WERI-Rb-1 (cell line): Measurements from ENCODE around the gene PHF5A.
A peak's percentile ranks its signal among the peaks of the same experiment; 100 is the strongest.

Experiments
- DNase-seq: peaks from one replicate; pipeline ENCODE4 v3.0.0-alpha.2; 2020
- H3K27ac ChIP-seq: fragments of 250-450 bp; sonication (Bioruptor Pico); 2 replicates; pipeline ENCODE4 v1.5.1; 2020; ENCODE audit warnings: mild to moderate bottlenecking, moderate library complexity
- H3K27me3 ChIP-seq: fragments of 250-450 bp; sonication (Bioruptor Pico); 2 replicates; pipeline ENCODE4 v1.5.1; 2021; ENCODE audit warnings: mild to moderate bottlenecking, low read depth, moderate library complexity; ENCODE audit not compliant: insufficient read depth, severe bottlenecking
- H3K36me3 ChIP-seq: fragments of 250-450 bp; sonication (Bioruptor Pico); 2 replicates; pipeline ENCODE4 v1.5.1; 2020; ENCODE audit warnings: mild to moderate bottlenecking, moderate library complexity
- H3K4me3 ChIP-seq: 2 replicates; pipeline ENCODE4 v1.5.1; 2011; ENCODE audit warnings: low read depth, mild to moderate bottlenecking, control low read depth, low read length
- H3K9me3 ChIP-seq: fragments of 250-450 bp; sonication (Bioruptor Pico); 2 replicates; pipeline ENCODE4 v1.5.1; 2021; ENCODE audit warnings: mild to moderate bottlenecking, moderate library complexity; ENCODE audit not compliant: severe bottlenecking
- CTCF ChIP-seq: IDR thresholded peaks from 2 replicates; pipeline ENCODE4 v1.5.1; 2011; ENCODE audit warnings: low read depth, mild to moderate bottlenecking, control low read depth, inconsistent platforms, low read length

The PHF5A gene

GRCh38 chr22:41482319-41482935 lies 13.9 kb upstream of the PHF5A start:
- Histone ChIP-seq H3K27me3 (no peaks in the 10 kb centered on the region), H3K4me3 (no peak overlapping the region), H3K27ac (peak overlapping the region; percentile 22; the same call in 1 of the 2 replicates), H3K9me3 (no peaks in the 10 kb centered on the region), H3K36me3 (no peaks in the 10 kb centered on the region)
- no peak for DNase-seq
- no peak for TF ChIP-seq CTCF

- Histone ChIP-seq H3K9me3 (no peaks in the 10 kb centered on the region), H3K4me3 (no peak overlapping the region), H3K36me3 (no peaks in the 10 kb centered on the region), H3K27me3 (no peaks in the 10 kb centered on the region), H3K27ac (no peak overlapping the region)
- no peak for DNase-seq
- TF ChIP-seq CTCF, result no peak
These were observed 13.4 kb upstream of the PHF5A start for GRCh38 chr22:41481925-41482318.

DNA sequence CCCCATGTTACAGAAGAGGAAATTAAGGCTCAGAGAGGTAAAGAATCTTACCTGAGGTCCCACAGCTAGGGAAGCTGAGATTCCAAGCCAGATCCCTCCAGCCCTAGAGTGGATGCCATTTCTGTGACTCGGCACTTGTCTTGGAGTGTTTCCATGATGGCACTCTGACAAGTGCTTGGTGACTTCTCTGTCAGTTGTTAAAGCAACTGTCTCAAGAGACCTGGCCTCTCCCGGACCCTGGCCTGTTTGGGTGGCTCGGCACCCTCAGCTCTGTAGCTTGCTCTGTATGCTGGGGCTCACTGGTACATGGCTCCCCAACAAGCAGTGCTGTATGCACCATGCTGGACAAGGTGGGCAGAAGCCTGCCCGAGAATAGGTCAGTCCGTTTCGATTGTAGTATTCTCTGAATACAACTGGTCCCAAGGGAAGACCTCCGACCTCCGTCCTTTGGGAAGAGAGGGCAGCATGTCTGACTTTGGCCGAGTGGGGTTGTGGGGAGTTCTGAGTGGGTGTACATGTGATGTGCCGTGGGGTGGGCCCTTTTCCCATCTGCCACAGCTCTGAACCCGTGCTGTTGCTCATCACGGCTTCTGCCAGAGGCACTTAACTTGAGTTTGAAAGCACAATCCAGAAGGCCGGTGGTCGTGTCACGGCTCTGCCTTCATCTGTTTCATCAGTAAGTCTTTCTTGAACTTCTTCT lies 12.8 kb upstream of the PHF5A start:
- no peak overlapping the region for H3K4me3 ChIP-seq
- DNase-seq, result no peak
- no peaks in the 10 kb centered on the region for H3K9me3 ChIP-seq
- H3K27ac ChIP-seq, result no peak overlapping the region
- H3K36me3 ChIP-seq, result no peaks in the 10 kb centered on the region
- TF ChIP-seq CTCF, result no peak
- H3K27me3 ChIP-seq, result no peaks in the 10 kb centered on the region

GRCh38 chr22:41480397-41480735 lies 11.9 kb upstream of the PHF5A start:
- Histone ChIP-seq H3K9me3 (no peaks in the 10 kb centered on the region), H3K27me3 (no peaks in the 10 kb centered on the region), H3K4me3 (no peak overlapping the region), H3K27ac (no peak overlapping the region), H3K36me3 (no peaks in the 10 kb centered on the region)
- DNase-seq, result no peak
- no peak for TF ChIP-seq CTCF

- no peaks in the 10 kb centered on the region for H3K27me3 ChIP-seq
- H3K9me3 ChIP-seq, result no peaks in the 10 kb centered on the region
- H3K27ac ChIP-seq, result 0 out of 2 replicates have a peak overlapping the region, but pooled peaks have one; percentile 36
- no peak for TF ChIP-seq CTCF
- no peak for DNase-seq
- no peaks in the 10 kb centered on the region for H3K36me3 ChIP-seq
- no peak overlapping the region for H3K4me3 ChIP-seq
These were observed 11.3 kb upstream of the PHF5A start for GRCh38 chr22:41479671-41480396.
